ENCODE measurements around the gene URGCP.
"Not testable (repeated sequence)": the region's sequence is repeated elsewhere in the genome, so short reads cannot be mapped to it uniquely, and the experiment has no call there.

URGCP gene

GRCh38 chr7:43915907-43916306, 9.5 kb upstream of the URGCP start:
- no peak for DNase-seq

GRCh38 chr7:43914795-43915194, 8.4 kb upstream of the URGCP start:
- DNase-seq = no peak

GRCh38 chr7:43905956-43906330, 453 bp downstream of the URGCP start:
- peak; percentile 6 for DNase-seq

GRCh38 chr7:43905209-43905946, 1.0 kb downstream of the URGCP start:
- DNase-seq = no peak

- DNase-seq = no peak
These were observed 1.7 kb downstream of the URGCP start for GRCh38 chr7:43904533-43905208.

GRCh38 chr7:43902542-43903054, 3.8 kb downstream of the URGCP start:
- no peak for DNase-seq

- DNase-seq = not testable (repeated sequence)
These were observed 7.8 kb downstream of the URGCP start for GRCh38 chr7:43898571-43898970.

- no peak for DNase-seq
These were observed 10.5 kb downstream of the URGCP start for GRCh38 chr7:43895847-43896415.

GRCh38 chr7:43891069-43891955, 15.1 kb downstream of the URGCP start:
- DNase-seq = no peak

- DNase-seq = no peak
These were observed 15.9 kb downstream of the URGCP start for GRCh38 chr7:43890468-43890867.

- no peak for DNase-seq
These were observed 17.1 kb downstream of the URGCP start for GRCh38 chr7:43888993-43889945.

- no peak for DNase-seq
These were observed 21.8 kb downstream of the URGCP start for GRCh38 chr7:43884617-43885016.

GRCh38 chr7:43884209-43884608, 22.2 kb downstream of the URGCP start:
- DNase-seq = no peak

- DNase-seq = no peak
These were observed 25.8 kb downstream of the URGCP start for GRCh38 chr7:43880596-43880995.

- no peak for DNase-seq
These were observed 26.9 kb downstream of the URGCP start for GRCh38 chr7:43879477-43879876.

GRCh38 chr7:43878867-43879266, 27.5 kb downstream of the URGCP start:
- DNase-seq = no peak

GRCh38 chr7:43877968-43878864, 28.2 kb downstream of the URGCP start:
- no peak for DNase-seq

- no peak for DNase-seq
These were observed 29.2 kb downstream of the URGCP start for GRCh38 chr7:43876976-43877745.

GRCh38 chr7:43876241-43876640, 30.2 kb downstream of the URGCP start:
- no peak for DNase-seq

GRCh38 chr7:43873300-43873699, 33.1 kb downstream of the URGCP start:
- DNase-seq = no peak

Data from effector CD4-positive, alpha-beta T cell (primary cell).